GM19240 (cell line): Measurements from ENCODE around the gene BLM.

Experiments
- DNase-seq: peaks from one replicate; pipeline ENCODE4 v3.0.0; 2011; ENCODE audit warnings: low spot score; ENCODE audit not compliant: insufficient read length

The BLM gene

GRCh38 chr15:90787881-90788280 is 70.7 kb downstream of the BLM start:
- DNase-seq, result no peak

DNA sequence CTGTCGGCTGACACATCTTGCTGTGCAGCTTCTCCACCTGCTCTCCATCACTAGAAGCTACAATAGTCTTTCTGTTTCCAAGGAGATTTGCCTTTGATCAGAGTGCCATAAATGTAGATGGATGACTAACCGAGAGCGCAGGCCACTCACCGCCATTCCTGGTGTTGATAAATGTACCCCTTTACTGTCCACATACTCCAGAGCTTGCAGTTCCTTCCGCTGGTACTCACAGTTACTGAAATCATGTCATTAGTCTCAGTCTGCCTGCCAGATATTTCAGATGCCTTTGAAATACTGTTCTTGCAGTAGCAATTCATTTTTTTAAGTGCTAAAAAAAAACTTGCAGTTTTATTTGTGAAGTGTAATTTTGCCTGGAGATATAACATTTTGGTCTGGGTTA is 72.3 kb downstream of the BLM start:
- DNase-seq, result no peak

DNA sequence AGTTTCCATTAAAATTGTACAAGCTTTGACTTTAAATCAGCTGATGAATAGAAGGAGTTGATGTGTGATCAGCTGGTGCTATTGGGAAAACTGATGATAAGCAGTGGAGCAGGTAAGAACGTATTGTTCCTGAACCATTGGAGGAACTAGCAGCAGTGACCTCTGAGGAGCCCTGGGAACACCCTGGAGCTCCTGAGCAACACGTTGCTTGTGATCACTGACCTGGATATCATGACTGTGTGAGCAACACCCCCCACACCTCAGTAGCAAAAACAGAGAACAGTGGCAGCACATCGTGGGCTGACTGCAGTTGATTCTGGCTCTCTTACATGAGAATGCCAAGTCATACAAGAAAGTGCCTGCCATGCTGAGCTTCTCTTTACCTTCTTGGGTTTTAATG is 72.9 kb downstream of the BLM start:
- no peak for DNase-seq

- DNase-seq, result no peak
These were observed 73.4 kb downstream of the BLM start for GRCh38 chr15:90790561-90790960.

GRCh38 chr15:90794538-90794937 is 77.4 kb downstream of the BLM start:
- DNase-seq, result no peak

DNA sequence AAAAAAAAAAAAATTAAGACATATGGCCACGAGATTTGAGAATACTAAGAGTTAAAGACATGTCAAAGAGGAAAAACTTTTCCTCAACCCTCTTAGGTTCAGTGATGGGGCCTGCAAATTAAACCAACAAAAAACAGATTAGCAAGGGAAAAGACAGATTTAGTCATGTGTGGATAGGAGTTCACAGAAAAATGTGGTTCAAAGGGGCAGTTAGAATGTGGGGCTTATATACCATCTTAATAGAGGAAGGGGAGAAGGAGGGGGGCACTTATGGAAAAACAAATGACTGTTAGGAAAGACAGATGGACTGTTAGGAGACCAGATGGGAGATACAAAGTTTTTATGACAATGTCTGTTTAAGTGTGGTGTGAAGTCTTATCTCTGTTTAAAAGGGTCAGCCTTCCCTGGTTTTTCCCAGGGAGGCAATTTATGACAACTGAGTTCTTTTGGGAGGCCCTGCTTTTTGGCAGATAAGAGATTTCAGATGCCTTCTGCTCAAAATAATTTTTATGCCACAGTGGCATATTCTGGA is 82.6 kb downstream of the BLM start:
- no peak for DNase-seq

GRCh38 chr15:90801803-90802202 is 84.7 kb downstream of the BLM start:
- no peak for DNase-seq

DNA sequence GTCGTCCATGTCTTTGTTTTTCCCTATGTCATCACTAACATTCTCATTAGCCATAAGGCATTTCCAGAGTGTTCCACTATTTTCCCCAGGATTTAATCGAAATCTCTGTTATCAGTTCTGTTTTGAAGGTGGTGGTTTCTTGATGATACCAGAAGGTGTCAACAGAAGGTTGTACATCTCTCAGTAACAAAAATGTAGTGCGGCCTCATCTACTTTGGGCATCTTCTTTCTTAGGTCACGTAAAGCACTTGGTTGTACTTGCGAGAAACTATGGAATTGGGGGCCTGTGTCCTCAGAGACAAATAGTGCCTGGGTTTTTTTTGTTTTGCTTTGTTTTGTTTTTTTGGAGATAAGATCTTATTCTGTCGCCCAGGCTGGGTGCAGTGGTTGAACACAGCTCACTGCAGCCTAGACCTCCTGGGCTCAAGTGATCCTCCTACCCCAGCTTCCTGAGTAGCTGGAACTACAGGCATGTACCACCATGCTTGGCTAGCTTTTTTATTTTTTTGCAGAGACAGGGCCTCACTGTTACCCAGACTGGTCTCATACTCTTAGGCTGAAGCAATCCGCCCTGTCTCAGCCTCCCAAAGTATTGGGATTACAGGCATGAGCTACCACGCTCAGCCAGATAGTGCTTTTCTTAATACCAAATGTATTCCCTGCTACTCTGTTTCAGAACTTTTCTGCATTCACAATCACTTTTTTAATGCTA is 90.1 kb downstream of the BLM start:
- DNase-seq, result no peak

- no peak for DNase-seq
These were observed 90.6 kb downstream of the BLM start for GRCh38 chr15:90807786-90808086.

DNA sequence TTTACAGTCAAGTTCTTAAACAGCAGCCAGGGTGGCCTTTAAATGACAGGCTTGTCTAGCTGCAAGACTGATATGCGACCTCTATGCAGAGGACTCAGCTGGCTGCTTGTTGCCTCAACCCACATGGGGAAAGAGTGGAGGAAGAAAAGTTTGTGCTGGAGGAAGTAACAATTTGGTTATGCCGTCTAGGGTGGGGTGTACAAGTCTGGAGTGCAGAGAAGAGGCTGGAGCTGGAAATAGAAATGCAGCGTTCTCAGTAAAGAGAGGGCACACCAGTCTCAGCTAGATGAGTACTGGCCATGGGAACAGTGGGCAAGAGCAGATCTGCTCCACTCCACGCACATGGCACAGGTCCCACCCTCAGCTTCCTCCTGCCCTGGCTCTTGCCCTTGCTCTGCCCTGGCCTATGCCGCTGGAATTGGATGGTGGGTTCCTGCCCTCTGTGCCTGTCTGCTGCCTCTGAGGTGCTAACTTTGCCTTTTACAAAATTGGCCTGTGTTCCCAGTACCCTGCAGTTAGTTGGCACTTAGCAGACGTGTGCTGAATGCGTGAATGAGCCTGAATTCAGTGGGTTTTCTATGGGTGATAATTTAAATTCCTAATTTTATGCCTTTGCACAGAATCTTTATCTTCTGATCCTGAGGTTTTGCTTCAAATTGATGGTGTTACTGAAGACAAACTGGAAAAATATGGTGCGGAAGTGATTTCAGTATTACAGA is 91.5 kb downstream of the BLM start:
- no peak for DNase-seq

DNA sequence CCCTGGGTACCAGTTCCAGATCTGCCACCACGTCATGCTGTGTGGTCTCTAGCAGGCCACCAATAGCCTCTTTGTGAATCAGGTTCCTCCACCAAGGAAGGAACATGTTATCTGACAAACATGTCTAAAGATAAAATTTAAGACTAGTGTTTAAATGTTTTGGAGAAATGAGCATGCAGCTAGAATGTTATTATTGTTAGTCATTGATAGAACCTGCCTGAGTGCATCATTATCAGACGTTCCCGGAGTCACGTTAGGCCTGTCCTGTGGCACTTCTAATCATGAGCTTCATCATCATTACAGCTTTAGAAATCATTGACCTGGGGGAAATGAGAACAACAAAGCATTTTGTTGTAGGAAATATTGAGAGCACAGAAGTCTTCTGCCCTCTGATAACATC is 92.4 kb downstream of the BLM start:
- no peak for DNase-seq

GRCh38 chr15:90810354-90810753 is 93.2 kb downstream of the BLM start:
- no peak for DNase-seq

DNA sequence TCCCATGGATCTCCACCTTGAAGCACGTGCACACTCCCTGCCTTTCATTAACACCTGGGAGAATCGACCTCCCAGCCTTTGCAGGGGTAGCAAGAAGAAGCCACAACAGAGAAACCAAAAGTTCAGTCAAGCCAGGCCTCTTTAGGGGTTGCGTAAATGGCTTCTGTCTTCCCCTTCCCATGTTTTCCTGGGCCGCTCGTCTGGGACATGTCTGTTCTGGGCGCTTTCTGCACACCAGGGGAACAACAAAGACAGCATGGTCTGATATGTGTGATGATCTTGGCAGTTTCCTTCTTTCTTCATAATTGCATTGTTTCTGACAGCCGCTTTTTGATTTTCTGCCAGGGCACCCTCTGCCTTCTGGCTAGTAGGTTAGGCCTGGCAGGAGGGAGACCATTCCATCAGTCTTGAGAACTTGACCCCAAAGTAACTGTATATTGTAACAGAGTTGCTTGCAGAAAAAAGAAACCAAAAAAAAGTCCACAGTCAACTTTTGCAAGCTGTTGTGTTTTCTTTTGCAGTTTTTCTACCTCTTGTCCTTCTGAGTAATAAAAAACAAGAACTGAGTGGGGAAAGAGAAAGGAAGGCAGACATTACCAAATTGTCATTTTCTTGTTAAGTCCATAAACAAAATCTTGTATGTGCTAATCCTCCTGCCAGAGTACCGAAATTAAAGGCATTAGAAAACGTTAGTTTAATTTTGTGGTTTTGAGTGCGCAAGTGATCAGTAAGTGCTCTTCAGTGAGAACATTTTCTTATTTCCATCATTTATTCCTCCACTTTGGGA is 95.2 kb downstream of the BLM start:
- no peak for DNase-seq

DNA sequence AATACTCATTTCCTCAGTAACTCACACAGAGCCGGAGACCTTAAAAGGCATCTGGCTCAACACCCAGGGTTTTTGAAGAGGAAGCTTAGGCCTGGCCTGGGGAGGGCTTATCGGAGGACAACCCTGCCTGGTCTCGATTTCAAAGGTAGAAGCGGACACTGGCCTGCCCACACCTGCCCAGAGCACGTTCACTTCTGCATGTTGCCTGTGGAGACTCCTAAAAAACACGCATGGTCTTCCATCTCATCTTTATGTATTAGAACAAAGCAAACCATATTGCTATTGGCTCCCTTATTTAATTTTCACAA is 95.8 kb downstream of the BLM start:
- no peak for DNase-seq

GRCh38 chr15:90813796-90814190 is 96.6 kb downstream of the BLM start:
- no peak for DNase-seq

DNA sequence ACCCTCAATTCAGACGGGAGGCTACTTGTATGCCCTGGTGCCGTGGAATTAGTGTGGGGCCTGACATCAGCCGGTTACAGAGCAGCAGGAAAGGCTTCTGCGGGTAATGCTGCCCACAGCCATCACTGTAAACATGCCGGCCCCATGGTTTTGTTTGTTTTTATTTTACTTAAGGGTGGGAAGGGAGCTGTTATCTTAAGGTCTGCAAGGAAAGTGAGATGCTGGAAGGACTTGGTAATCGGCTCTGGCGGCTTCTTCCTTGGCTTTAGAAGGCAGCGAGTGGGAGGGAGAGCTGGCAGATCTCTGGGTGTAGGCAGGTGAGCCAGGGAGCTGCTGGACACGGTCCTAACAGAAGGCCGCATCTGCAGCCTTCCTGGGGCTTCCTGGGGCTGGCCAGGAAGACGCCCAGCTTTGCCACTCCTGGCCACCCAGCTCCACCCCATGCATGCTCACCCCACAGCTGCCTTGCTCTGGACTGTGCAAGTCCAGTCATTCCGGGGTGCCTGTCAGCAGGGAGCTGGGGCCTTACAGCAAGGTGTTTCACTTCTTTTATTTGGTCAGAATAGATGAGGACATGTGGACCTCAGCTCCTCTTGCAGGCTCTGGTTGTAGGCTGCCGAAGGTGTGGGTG is 97.2 kb downstream of the BLM start:
- DNase-seq, result no peak

- no peak for DNase-seq
These were observed 99.4 kb downstream of the BLM start for GRCh38 chr15:90816401-90817116.

DNA sequence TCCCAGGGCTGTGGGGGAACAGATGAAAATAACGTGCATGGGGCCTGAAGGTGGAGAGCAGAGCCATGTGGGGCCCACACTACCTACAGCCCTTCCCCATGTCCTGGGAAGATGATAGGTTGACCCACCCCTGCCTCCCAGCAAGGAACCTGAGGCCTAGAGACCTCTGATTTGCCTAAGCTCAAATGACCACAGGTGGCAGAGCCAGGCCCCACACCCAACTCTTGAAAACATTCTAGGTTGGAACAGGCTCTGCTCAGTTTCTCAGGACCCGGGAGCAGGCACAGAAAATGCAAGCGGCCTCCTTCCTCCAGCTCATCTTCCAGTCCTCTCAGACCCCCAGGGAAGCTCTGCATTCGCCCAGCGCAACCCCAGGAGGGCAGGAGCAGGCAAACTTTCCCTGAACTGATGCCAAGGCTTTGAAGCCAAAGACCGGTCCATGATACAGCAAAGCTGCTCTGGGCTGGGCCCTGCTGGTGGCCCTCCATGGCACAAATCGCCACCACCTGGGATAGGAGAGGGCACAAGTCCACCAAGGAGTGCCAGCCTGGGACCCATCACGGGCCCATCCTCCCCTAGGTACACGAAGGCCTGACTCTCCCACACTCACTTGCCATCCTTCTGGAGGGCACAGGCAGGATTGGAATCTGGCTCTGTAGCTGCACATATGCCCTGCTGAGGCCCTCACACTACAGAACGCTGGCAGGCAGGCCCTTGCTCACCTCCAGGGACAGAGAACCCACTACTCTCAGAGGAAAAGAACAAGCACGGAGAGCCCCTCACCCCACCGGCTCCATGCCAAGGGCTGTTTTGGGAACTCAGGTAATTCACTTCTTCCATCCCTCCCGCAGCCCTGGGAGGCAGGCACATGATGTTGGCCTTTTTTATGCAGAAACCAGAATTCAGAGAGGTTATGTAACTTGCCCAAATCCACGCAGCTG is 100.2 kb downstream of the BLM start:
- DNase-seq, result no peak

- no peak for DNase-seq
These were observed 101.4 kb downstream of the BLM start for GRCh38 chr15:90818251-90819210.
